Activated T-cell treated with anti-CD3 and anti-CD28 coated beads for 1 hour (primary cell): ENCODE results near the gene CHST11.
"Not testable (repeated sequence)": the region's sequence is repeated elsewhere in the genome, so short reads cannot be mapped to it uniquely, and the experiment has no call there.

Experiments used
- DNase-seq: peaks from one replicate; pipeline ENCODE4 v3.0.0-alpha.2; 2020; ENCODE audit warnings: low read depth

The CHST11 gene

DNA sequence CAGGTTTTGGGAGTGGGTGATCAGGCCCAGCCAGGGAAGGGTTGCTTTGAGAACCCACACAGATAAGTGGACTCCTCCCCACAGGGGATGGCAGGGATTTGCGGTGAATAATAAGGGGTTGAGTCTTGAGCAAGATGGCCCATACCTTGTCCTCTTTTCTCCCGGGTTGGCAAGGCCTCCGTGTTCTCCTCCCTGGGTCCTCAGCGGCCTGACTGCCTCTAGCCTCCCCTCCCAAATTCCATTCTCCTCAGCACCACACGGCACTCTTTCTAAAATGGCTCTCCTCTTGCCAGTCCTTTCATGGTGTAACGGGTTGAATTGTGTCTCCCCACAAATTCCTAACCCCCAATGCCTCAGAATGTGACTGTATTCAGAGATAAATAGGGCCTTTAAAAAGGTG, 70.0 kb downstream of the CHST11 start:
- DNase-seq: no peak

DNA sequence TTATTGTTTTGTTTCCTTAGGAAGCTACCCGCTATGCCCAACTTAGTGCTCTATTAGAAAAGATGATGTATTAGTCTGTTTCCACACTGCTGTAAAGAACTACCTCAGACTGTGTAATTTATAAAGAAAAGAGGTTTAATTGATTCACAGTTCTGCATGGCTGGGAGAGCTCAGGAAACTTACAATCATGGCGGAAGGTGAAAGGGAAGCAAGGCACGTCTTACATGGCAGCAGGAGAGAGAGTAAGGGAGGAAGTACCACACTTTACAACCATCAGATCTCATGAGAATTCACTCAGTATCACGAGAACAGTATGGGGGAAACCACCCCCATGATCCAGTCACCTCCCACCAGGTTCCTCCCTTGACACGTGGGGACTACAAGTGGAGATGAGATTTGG, 70.9 kb downstream of the CHST11 start:
- not testable (repeated sequence) for DNase-seq

- no peak for DNase-seq
Observed at GRCh38 chr12:104529130-104529874, 72.6 kb downstream of the CHST11 start.

- DNase-seq: no peak
Observed at GRCh38 chr12:104532636-104533035, 75.9 kb downstream of the CHST11 start.

GRCh38 chr12:104533134-104533533, 76.4 kb downstream of the CHST11 start:
- DNase-seq: no peak

GRCh38 chr12:104534162-104534856, 77.6 kb downstream of the CHST11 start:
- DNase-seq: no peak

GRCh38 chr12:104534857-104535248, 78.1 kb downstream of the CHST11 start:
- no peak for DNase-seq

DNA sequence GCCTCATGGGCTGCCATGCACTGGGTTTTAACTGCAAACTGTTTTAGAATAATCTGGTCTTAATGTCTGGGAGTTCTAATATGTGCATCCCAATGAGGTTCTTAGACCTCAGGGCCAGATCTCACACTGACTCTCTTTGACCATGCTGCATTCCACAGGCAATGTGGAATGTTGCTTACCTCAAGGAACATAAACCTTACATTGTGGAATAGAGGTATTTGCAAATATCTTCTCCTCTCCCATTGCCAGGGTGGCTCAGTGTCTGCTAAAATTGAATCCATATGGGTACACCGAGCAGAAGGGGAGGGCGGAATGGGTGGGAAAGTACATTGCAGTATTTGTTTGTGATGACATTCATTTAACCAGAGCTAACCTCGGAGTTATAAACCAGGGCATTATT, 78.6 kb downstream of the CHST11 start:
- DNase-seq: no peak

DNA sequence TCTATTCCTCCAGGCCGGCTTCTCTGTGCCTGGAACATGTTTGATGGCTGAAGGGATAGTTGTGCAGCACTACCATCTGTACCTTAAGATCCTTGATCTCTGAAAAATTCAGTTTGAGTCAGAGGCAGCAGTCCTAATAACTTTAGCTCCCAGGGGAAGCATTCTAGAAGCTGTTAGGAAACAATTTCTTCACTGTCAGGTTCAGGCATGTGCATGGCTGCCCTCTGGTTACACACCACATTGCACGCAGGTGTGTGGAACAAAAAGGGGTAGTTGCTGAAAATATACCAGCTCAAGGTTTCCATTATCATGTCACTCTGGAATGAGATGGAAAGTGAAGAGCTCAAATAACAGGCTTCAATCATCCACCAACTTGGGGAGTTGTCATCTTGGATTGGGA, 80.1 kb downstream of the CHST11 start:
- DNase-seq: no peak

GRCh38 chr12:104538056-104538455, 81.3 kb downstream of the CHST11 start:
- no peak for DNase-seq

- DNase-seq: no peak
Observed at GRCh38 chr12:104538891-104539462, 82.2 kb downstream of the CHST11 start.

- DNase-seq: no peak
Observed at GRCh38 chr12:104544836-104545235, 88.1 kb downstream of the CHST11 start.

GRCh38 chr12:104546575-104546974, 89.8 kb downstream of the CHST11 start:
- DNase-seq: no peak

DNA sequence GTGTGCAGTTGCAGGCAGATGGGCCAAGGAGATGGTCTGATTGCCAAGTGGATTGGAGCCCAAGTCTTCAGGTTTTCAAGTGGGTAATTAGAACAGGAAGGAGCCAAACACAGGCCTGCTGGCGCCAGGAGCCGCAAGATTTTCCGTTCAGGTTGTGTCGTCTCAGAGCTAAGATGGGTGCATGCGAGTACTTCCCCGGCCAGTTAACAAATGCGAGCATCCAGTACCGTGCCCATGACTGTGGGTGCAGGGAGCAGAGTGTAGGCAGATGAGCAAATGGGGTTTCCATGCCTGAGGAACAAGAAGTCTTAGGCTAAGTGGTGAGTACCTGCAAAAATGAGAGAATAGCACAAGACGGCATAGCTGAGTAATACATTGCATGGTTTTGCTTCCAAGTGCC, 90.5 kb downstream of the CHST11 start:
- no peak for DNase-seq

DNA sequence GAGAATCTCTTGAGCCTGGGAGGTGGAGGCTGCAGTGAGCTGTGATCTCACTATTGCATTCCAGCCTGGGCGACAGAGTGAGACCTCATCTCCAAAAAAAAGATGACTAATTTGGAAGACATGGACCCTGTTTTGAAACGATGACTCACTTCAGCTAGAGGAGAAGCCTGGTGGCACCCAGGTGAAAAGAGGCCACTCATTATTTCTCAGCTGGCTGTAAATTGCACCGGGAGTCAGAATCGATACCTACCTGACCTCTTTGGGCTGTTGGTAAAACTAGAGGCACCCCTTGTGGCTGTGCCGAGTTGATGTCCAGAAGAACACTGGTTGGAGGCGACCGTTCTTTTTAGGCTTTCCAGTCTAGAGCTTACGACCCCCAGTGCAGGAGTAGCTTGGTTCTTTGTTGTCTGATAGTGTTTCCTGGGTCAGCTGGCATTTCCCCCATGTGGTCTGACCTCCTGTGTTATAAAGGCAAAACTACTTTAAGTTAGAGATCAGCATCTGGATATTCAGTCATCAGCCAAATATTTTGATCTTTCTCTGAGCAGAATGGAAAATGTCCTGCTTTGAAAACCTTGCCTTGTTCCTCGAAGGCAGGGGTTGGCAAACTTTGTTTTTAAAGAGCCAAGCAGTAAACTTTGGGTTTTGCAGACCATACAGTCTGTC, 93.2 kb downstream of the CHST11 start:
- DNase-seq: no peak

DNA sequence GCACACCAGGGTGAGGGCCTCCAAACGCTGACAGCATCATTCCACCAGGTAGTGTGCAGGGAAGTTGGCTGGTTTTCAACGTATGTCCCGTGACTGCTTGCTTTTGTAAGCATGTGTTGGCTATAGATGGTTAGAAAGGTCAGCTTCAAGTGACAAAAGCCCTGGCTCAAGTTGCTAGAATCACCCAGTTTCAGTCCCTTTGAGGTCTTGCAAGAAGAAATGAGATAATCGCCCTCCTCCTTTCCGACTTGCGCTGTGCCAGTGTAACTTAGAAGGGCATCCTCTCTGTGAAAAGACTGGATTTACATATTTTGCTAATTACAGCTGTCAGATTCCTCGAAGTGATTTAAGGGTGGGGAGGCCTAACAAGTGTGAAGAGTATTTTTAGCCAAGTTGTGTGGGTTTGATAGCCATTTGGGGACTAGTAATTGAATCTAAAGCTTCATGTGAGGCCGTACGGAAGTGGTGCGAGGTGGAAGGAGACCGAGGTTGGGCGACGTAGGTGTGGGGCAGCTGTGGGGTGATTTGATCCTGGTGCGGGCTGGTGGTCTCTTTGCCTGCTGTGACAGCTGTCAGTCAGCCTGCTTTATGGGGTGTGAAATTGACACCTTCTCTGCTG, 94.7 kb downstream of the CHST11 start:
- DNase-seq: no peak

GRCh38 chr12:104553421-104553820, 96.7 kb downstream of the CHST11 start:
- no peak for DNase-seq

GRCh38 chr12:104555648-104556047, 98.9 kb downstream of the CHST11 start:
- no peak for DNase-seq

DNA sequence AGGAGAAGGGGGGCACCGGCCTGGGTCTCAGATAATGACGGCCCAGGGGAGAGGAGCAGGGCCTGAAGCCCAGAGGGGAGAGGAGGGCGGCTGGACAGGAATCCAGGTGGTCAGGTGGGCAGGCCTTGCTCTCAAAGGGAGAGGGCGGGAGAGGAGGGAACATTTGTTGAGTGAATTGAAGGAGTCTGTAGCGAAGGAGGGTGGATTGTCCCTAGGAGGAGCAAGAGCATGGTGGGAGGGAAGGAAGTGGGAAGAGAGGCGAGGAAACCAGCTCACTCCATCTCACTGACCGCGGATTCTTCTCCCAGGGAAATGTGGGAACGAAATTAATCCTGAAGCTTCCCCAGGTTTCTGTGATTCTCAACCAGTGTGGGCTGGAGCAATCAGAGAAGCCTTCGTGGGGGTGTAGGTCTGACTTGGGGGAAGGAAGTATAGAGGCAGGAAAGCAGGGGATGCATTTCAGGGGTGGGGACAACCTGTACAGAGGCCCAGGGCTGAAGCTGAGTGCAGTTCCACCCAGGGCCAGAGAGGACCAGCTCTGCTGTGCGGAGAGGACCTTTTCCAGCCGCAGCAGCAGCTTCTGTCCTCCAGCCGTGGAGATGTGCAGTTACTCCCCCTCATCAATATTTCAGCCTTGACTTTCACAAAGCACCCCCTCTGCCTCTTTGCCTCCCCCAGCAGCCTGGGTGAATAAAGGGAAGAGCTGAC, 100.9 kb downstream of the CHST11 start:
- DNase-seq: no peak

DNA sequence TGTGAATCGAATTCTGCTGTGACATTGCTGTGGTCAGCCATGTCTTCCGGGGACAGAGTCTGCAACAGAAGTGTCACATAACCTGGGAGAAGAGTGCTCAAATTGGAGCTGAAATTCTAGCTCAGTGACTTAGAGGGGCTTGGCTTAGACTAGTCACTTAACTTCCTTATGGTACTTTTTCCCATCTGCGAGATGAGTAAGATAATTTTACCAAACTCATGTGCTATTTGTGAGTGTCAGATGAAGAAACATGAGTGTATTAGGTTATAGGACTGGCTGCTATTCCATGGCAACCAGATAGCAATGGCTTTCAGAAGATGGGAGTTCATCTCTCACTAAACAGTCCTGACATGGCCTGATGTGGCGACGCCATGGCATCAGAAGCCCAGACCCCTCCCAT, 104.1 kb downstream of the CHST11 start:
- DNase-seq: no peak

- no peak for DNase-seq
Observed at GRCh38 chr12:104562763-104563162, 106.0 kb downstream of the CHST11 start.

- not testable (repeated sequence) for DNase-seq
Observed at GRCh38 chr12:104564662-104565061, 107.9 kb downstream of the CHST11 start.
